GM19023 (cell line): ENCODE data around the gene SKIC3.

Source experiments
- ATAC-seq: cut with Tn5 transposase; IDR thresholded peaks from one replicate; pipeline ENCODE4 v1.9.1; 2021; ENCODE audit warnings: mild to moderate bottlenecking, moderate library complexity; ENCODE audit not compliant: unreplicated experiment

SKIC3 gene

GRCh38 chr5:95532415-95532814 lies 22.4 kb downstream of the SKIC3 start:
- ATAC-seq, result no peak

- no peak for ATAC-seq
Measured at GRCh38 chr5:95531491-95531890, 23.3 kb downstream of the SKIC3 start.

GRCh38 chr5:95530416-95530815 lies 24.4 kb downstream of the SKIC3 start:
- no peak for ATAC-seq

- no peak for ATAC-seq
Measured at GRCh38 chr5:95528565-95528964, 26.2 kb downstream of the SKIC3 start.

GRCh38 chr5:95526871-95527270 lies 27.9 kb downstream of the SKIC3 start:
- ATAC-seq, result no peak

GRCh38 chr5:95524423-95524822 lies 30.4 kb downstream of the SKIC3 start:
- ATAC-seq, result no peak

- no peak for ATAC-seq
Measured at GRCh38 chr5:95520206-95520605, 34.6 kb downstream of the SKIC3 start.

- no peak for ATAC-seq
Measured at GRCh38 chr5:95519681-95520080, 35.1 kb downstream of the SKIC3 start.

- ATAC-seq, result no peak
Measured at GRCh38 chr5:95519151-95519550, 35.6 kb downstream of the SKIC3 start.

GRCh38 chr5:95518417-95518816 lies 36.4 kb downstream of the SKIC3 start:
- ATAC-seq, result no peak

GRCh38 chr5:95511606-95512005 lies 43.2 kb downstream of the SKIC3 start:
- no peak for ATAC-seq

- ATAC-seq, result no peak
Measured at GRCh38 chr5:95508550-95508949, 46.2 kb downstream of the SKIC3 start.
